Endothelial cell of umbilical vein (primary cell): ENCODE data around the gene HMGN1. TPM values are rescaled to one million over a fixed set of nuclear protein-coding genes. Genes with fewer than 3 reads are reported as not detected.

ENCODE experiments used
- BruUV-seq: library from RNA; stranded (reverse); fragments of 400-500 nt; replicated peaks from 2 replicates; lab custom pipeline; 2021; lab: Mats Ljungman, UMichigan
- CTCF ChIA-PET: fragments of 300-600, 350-600 bp; sonication (Branson Sonifier 250); formaldehyde crosslinking; loops from one replicate; lab custom pipeline; 2021; ENCODE audit warnings: antibody characterized with exemption, inconsistent platforms; lab: Charles Lee
- POLR2A ChIA-PET: fragments of 300-600, 350-600 bp; sonication (Branson Sonifier 250); formaldehyde crosslinking; loops from one replicate; lab custom pipeline; 2021; ENCODE audit warnings: antibody characterized with exemption, inconsistent platforms; lab: Charles Lee
- DNase-seq: peaks from one replicate; pipeline ENCODE4 v3.0.0-alpha.2; 2011; ENCODE audit warnings: low read depth, low spot score
- FAIRE-seq: peaks from 2 replicates; lab custom pipeline; 2011; peaks lifted over from hg19 to GRCh38; lab: Jason Lieb, UNC
- H2AFZ ChIP-seq: 2 replicates; pipeline ENCODE4 v1.6.0; 2012; ENCODE audit warnings: low read depth, low read length, control low read depth, inconsistent platforms
- H3K27ac ChIP-seq: 2 replicates; pipeline ENCODE4 v1.5.1; 2011; ENCODE audit warnings: low read depth, mild to moderate bottlenecking, control low read depth, low read length, moderate library complexity; ENCODE audit not compliant: insufficient read depth
- H3K27me3 ChIP-seq, 2 experiments: 2 replicates each; pipeline versions ENCODE4 v1.6.0 to v1.6.1; 2011; ENCODE audit warnings: low read length in 2 of 2, mixed read lengths in 1 of 2; ENCODE audit not compliant: control insufficient read depth in 2 of 2, insufficient read depth in 2 of 2
- H3K36me3 ChIP-seq, 2 experiments: 2 replicates in 1 of 2; 3 replicates in 1 of 2; pipeline ENCODE4 v1.5.1; 2011; ENCODE audit warnings: low read length in 2 of 2, mild to moderate bottlenecking in 1 of 2, moderate library complexity in 1 of 2; ENCODE audit not compliant: control insufficient read depth in 2 of 2, insufficient read depth in 2 of 2; ENCODE audit errors: extremely low read depth in 1 of 2
- H3K4me1 ChIP-seq: 3 replicates; pipeline ENCODE4 v1.5.1; 2011; ENCODE audit warnings: mild to moderate bottlenecking, low read length; ENCODE audit not compliant: control insufficient read depth, insufficient read depth; ENCODE audit errors: extremely low read depth
- H3K4me2 ChIP-seq: 2 replicates; pipeline ENCODE4 v1.6.1; 2011; ENCODE audit warnings: low read length, control low read depth, mixed read lengths; ENCODE audit not compliant: insufficient read depth
- H3K4me3 ChIP-seq, 3 experiments: fragments of 200-600 bp in 1 of 3; sonication (generic), shearing (Covaris generic) in 1 of 3; replicated peaks in 1 of 3; 2 replicates each; pipeline ENCODE4 v1.5.1; 2011 to 2016; ENCODE audit warnings: control low read depth in 3 of 3, low read length in 3 of 3, mild to moderate bottlenecking in 2 of 3, inconsistent platforms in 1 of 3, low read depth in 1 of 3, moderate library complexity in 1 of 3; ENCODE audit not compliant: insufficient read depth in 1 of 3
- H3K79me2 ChIP-seq: 2 replicates; pipeline ENCODE4 v1.6.0; 2012; ENCODE audit warnings: low read length, inconsistent platforms; ENCODE audit not compliant: control insufficient read depth, insufficient read depth
- H3K9ac ChIP-seq: replicated peaks from 2 replicates; pipeline ENCODE3; 2011; ENCODE audit warnings: low read length, control low read depth; ENCODE audit not compliant: insufficient read depth; ENCODE audit errors: extremely low read depth
- H3K9me1 ChIP-seq: replicated peaks from 3 replicates; pipeline ENCODE4 v1.6.0; 2011; ENCODE audit warnings: mild to moderate bottlenecking, low read length; ENCODE audit not compliant: control insufficient read depth, insufficient read depth; ENCODE audit errors: extremely low read depth
- H3K9me3 ChIP-seq: replicated peaks from 2 replicates; pipeline ENCODE4 v1.5.1; 2012; ENCODE audit warnings: low read length, inconsistent platforms; ENCODE audit not compliant: control insufficient read depth, insufficient read depth
- H4K20me1 ChIP-seq: replicated peaks from 2 replicates; pipeline ENCODE3; 2011; ENCODE audit warnings: mild to moderate bottlenecking, low read length; ENCODE audit not compliant: control insufficient read depth, insufficient read depth; ENCODE audit errors: extremely low read depth
- EZH2 ChIP-seq: IDR thresholded peaks from 2 replicates; pipeline ENCODE4 v1.6.1; 2012; ENCODE audit warnings: borderline replicate concordance, low read depth, mild to moderate bottlenecking, moderate library complexity, low read length, inconsistent platforms; ENCODE audit not compliant: severe bottlenecking
- FOS ChIP-seq: IDR thresholded peaks from 2 replicates; pipeline ENCODE4 v1.6.1; 2011; ENCODE audit warnings: mild to moderate bottlenecking, low read length, moderate library complexity, borderline replicate concordance; ENCODE audit not compliant: insufficient read depth
- GATA2 ChIP-seq: IDR thresholded peaks from 2 replicates; pipeline ENCODE4 v1.7.0; 2011; ENCODE audit warnings: low read depth, mild to moderate bottlenecking, moderate library complexity, mixed read lengths, low read length; ENCODE audit not compliant: insufficient read length, insufficient read depth
- JUN ChIP-seq: IDR thresholded peaks from 2 replicates; pipeline ENCODE4 v1.6.1; 2011; ENCODE audit warnings: borderline replicate concordance, low read depth; ENCODE audit not compliant: insufficient read length, insufficient read depth
- MYC ChIP-seq: IDR thresholded peaks from one replicate; pipeline ENCODE4 v1.6.1; 2011; ENCODE audit warnings: mild to moderate bottlenecking, low read depth, low read length
- POLR2A ChIP-seq: IDR thresholded peaks from 2 replicates; pipeline ENCODE4 v1.6.1; 2012; ENCODE audit warnings: low read depth, mild to moderate bottlenecking, control low read depth, low read length
- POLR2AphosphoS5 ChIP-seq: IDR thresholded peaks from 2 replicates; pipeline ENCODE4 v1.6.1; 2012; ENCODE audit warnings: low read depth, mild to moderate bottlenecking, control low read depth, low read length, moderate library complexity; ENCODE audit not compliant: insufficient read depth
- dilution Hi-C: fragments of 300-500 bp; cut with MboI; formaldehyde crosslinking; loops from one replicate; pipeline ENCODE4 v1.15.0; 2019; ENCODE audit warnings: low sequenced_read_pairs; ENCODE audit not compliant: extremely low pct_ligation_motif_present
- intact Hi-C: fragments of 100-400 bp; cut with micrococcal nuclease; formaldehyde crosslinking; loops from one replicate; pipeline ENCODE4 v1.10.0; 2022
- polyA plus RNA-seq, 4 experiments: library from polyadenylated mRNA; depleted of rRNA in 3 of 4; stranded (reverse) in 3 of 4; unstranded in 1 of 4; fragments of >200 nt; gene quantifications; 2 replicates each; pipeline versions ENCODE4 v1.2.1 to v1.2.3, GENCODE V29; 2011 to 2012; ENCODE audit warnings: missing spikeins in 1 of 4
- total RNA-seq: library from RNA; stranded (reverse); gene quantifications from 2 replicates; pipeline ENCODE4 v1.2.3, GENCODE V29; 2021
- TF ChIP-seq, protein P1 (sequence below): IDR thresholded peaks from 2 replicates; pipeline ENCODE4 v1.6.1; 2011; ENCODE audit not compliant: insufficient read depth, insufficient read length
- TF ChIP-seq, protein P2 (sequence below), 2 donors: IDR thresholded peaks; 1 replicate in 1 of 2; 2 replicates in 1 of 2; pipeline ENCODE4 v1.5.1; 2011; ENCODE audit warnings: low read length in 2 of 2, mild to moderate bottlenecking in 2 of 2, moderate library complexity in 2 of 2, control low read depth in 1 of 2, inconsistent platforms in 1 of 2, low read depth in 1 of 2; ENCODE audit not compliant: insufficient read depth in 1 of 2; ENCODE audit errors: extremely low read depth in 1 of 2

The HMGN1 gene
- total and polyA plus RNA-seq, 2 donors (not counting 3 experiments of a cell fraction or from before 2014, with no cell fraction given): 162 to 360 TPM

DNA sequence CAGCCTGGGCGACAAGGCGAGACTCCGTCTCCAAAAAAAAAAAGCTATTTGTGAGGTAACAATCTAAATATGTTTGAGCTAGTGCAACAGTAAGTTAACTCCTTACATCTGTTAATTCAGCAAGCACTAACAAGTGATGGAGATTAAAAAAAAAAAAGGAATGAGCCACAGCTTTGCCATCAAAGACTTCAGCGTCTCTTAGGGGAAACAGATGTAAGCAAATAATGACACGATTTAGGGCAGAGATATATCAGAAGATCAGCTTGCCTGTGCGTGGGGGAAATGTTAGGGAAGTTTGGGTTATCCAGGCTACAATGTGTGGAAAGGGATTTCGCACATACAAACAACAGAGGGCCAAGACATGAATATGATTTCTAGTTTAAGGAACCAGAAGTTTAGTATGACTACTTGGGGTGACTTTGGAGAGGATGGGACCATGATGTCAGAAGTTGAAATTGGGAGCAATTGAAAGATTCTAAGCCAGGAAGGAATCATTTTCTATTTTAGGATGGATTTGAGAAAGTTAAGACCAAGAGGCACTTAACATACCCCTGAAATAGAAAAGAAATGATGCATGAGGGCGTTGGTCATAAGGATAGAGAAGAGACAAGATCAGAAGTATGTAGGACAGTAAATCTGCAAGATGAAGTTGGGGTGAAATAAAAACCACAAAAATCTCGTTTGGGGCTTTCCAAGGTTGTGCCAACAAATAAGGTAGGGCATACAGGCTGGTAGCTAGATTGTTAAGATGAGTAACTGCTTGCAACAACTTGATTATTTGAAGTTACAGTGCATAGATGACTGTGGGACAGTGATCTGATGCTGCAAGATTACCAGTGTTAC is 33.1 kb downstream of the HMGN1 start:
- Histone ChIP-seq H4K20me1 (no peaks in the 10 kb centered on the region), H3K9ac (no peak overlapping the region), H3K4me1 (peaks cover 12% of the 10 kb centered on the region), H3K9me1 (no peaks in the 10 kb centered on the region), H2AFZ (no peak overlapping the region), H3K4me2 (no peak overlapping the region), H3K27ac (no peak overlapping the region), H3K79me2 (peaks cover 11% of the 10 kb centered on the region), H3K4me3 (no peak overlapping the region), H3K36me3 (no peaks in the 10 kb centered on the region), H3K27me3 (peaks cover 4% of the 10 kb centered on the region in 2 experiments), H3K9me3 (no peaks in the 10 kb centered on the region)
- ChIA-PET POLR2A (no interaction called here), CTCF (no interaction called here)
- dilution Hi-C loops (no loop called here), intact Hi-C loops (no loop called here)
- FAIRE-seq (no peak), DNase-seq (no peak)
- BruUV-seq: no TSS peak
- TF ChIP-seq GATA2 (no peak), POLR2A (no peak), MYC (no peak), EZH2 (no peak), FOS (no peak), JUN (no peak), POLR2AphosphoS5 (no peak)
- TF ChIP-seq, protein P1, sequence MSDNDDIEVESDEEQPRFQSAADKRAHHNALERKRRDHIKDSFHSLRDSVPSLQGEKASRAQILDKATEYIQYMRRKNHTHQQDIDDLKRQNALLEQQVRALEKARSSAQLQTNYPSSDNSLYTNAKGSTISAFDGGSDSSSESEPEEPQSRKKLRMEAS: no peak
- TF ChIP-seq, protein P2, sequence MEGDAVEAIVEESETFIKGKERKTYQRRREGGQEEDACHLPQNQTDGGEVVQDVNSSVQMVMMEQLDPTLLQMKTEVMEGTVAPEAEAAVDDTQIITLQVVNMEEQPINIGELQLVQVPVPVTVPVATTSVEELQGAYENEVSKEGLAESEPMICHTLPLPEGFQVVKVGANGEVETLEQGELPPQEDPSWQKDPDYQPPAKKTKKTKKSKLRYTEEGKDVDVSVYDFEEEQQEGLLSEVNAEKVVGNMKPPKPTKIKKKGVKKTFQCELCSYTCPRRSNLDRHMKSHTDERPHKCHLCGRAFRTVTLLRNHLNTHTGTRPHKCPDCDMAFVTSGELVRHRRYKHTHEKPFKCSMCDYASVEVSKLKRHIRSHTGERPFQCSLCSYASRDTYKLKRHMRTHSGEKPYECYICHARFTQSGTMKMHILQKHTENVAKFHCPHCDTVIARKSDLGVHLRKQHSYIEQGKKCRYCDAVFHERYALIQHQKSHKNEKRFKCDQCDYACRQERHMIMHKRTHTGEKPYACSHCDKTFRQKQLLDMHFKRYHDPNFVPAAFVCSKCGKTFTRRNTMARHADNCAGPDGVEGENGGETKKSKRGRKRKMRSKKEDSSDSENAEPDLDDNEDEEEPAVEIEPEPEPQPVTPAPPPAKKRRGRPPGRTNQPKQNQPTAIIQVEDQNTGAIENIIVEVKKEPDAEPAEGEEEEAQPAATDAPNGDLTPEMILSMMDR (IDR thresholded peaks at IDR 0.05; ENCODE audit: extremely low read depth in 1 of 2, insufficient read depth in 1 of 2, low read depth in 1 of 2, low read length in 2 of 2): no peak
